ENCODE data around the gene ARHGAP22. TPM values are rescaled to one million over a fixed set of nuclear protein-coding genes. Genes with fewer than 3 reads are reported as not detected.

ARHGAP22 gene
- total RNA-seq, 1 experiment from 2014 or later, result 9.9 TPM

GRCh38 chr10:48529331-48529730 is 75.5 kb downstream of the ARHGAP22 start:
- Histone ChIP-seq H3K4me3 (replicated peaks in 1 of 2; ENCODE audit: low read depth in 1 of 2, low read length in 2 of 2) (no peak overlapping the region), H3K9me3 (ENCODE audit: control insufficient read depth in 1 of 2, insufficient read depth in 1 of 2, low read depth in 1 of 2, low read length in 2 of 2) (no peaks in the 10 kb centered on the region), H3K9ac (ENCODE audit: low read length) (no peak overlapping the region), H4K20me1 (ENCODE audit: insufficient read depth) (no peaks in the 10 kb centered on the region), H3K79me2 (ENCODE audit: insufficient read depth, low read length) (no peaks in the 10 kb centered on the region), H3K4me1 (ENCODE audit: control insufficient read depth in 1 of 2, insufficient read depth in 2 of 2, low read length in 2 of 2) (peaks cover 0 to 2% of the 10 kb centered on the region in 2 experiments; a peak in 1 of 4 replicates), H3K9me2 (ENCODE audit: insufficient read depth) (no peaks in the 10 kb centered on the region), H3K27ac (ENCODE audit: low read depth, low read length) (no peak overlapping the region), H2AFZ (ENCODE audit: low read depth, low read length, poor library complexity, severe bottlenecking) (no peak overlapping the region), H3K4me2 (ENCODE audit: low read length) (no peak overlapping the region), H3K36me3 (ENCODE audit: control insufficient read depth in 1 of 2, insufficient read depth in 2 of 2, low read length in 2 of 2) (no peaks in the 10 kb centered on the region), H3K27me3 (ENCODE audit: insufficient read depth, low read length) (no peaks in the 10 kb centered on the region)
- ChIA-PET CTCF (no interaction called here), POLR2A (no interaction called here), RAD21 (ENCODE audit: low non-redundant PET in 1 of 2, low total read pairs in 2 of 2, uncharacterized antibody in 2 of 2, unreplicated experiment in 2 of 2) (no interaction called here)
- TF ChIP-seq ELF1 (IDR thresholded peaks at IDR 0.05; ENCODE audit: borderline replicate concordance, low read depth), result no peak
- no peak for TF ChIP-seq FOSL1 (IDR thresholded peaks at IDR 0.05; ENCODE audit: low read depth)
- TF ChIP-seq SRF (IDR thresholded peaks at IDR 0.05; ENCODE audit: low read depth), result no peak
- no peak for TF ChIP-seq CBX3 (IDR thresholded peaks at IDR 0.05; ENCODE audit: low read depth)
- no peak for TF ChIP-seq ZFX (IDR thresholded peaks at IDR 0.05)
- no peak for TF ChIP-seq REST (IDR thresholded peaks at IDR 0.05; ENCODE audit: low read depth)
- TF ChIP-seq ATF3 (IDR thresholded peaks at IDR 0.05), result no peak
- intact Hi-C loops (cut with micrococcal nuclease), result no loop called here
- ATAC-seq, result no peak
- no peak for DNase-seq (ENCODE audit: low read depth, low spot score)
- BruUV-seq (replicated peaks), result no TSS peak

GRCh38 chr10:48527756-48528155 is 77.1 kb downstream of the ARHGAP22 start:
- no TSS peak for BruUV-seq (replicated peaks)
- Histone ChIP-seq H3K27ac (ENCODE audit: low read depth, low read length) (no peak overlapping the region), H4K20me1 (ENCODE audit: insufficient read depth) (no peaks in the 10 kb centered on the region), H3K4me3 (replicated peaks in 1 of 2; ENCODE audit: low read depth in 1 of 2, low read length in 2 of 2) (no peak overlapping the region), H3K36me3 (ENCODE audit: control insufficient read depth in 1 of 2, insufficient read depth in 2 of 2, low read length in 2 of 2) (no peaks in the 10 kb centered on the region), H3K4me1 (ENCODE audit: control insufficient read depth in 1 of 2, insufficient read depth in 2 of 2, low read length in 2 of 2) (peaks cover 2 to 8% of the 10 kb centered on the region in 2 experiments; a peak in 3 of 4 replicates), H3K9ac (ENCODE audit: low read length) (no peak overlapping the region), H3K27me3 (ENCODE audit: insufficient read depth, low read length) (no peaks in the 10 kb centered on the region), H3K9me2 (ENCODE audit: insufficient read depth) (no peaks in the 10 kb centered on the region), H3K79me2 (ENCODE audit: insufficient read depth, low read length) (no peaks in the 10 kb centered on the region), H3K4me2 (ENCODE audit: low read length) (no peak overlapping the region), H3K9me3 (ENCODE audit: control insufficient read depth in 1 of 2, insufficient read depth in 1 of 2, low read depth in 1 of 2, low read length in 2 of 2) (no peaks in the 10 kb centered on the region), H2AFZ (ENCODE audit: low read depth, low read length, poor library complexity, severe bottlenecking) (no peak overlapping the region)
- CTCF ChIA-PET, result no interaction called here
- DNase-seq (ENCODE audit: low read depth, low spot score) (no peak), ATAC-seq (no peak)
- POLR2A ChIA-PET, result no interaction called here
- RAD21 ChIA-PET (ENCODE audit: low non-redundant PET in 1 of 2, low total read pairs in 2 of 2, uncharacterized antibody in 2 of 2, unreplicated experiment in 2 of 2), result interaction anchor here in 1 of 2 experiments (0.6 kb wide), 1 partner anchor 258 kb away, joined by 8 read pairs; no protein-coding TSS in a partner anchor
- intact Hi-C loops (cut with micrococcal nuclease), result loop anchor here (2.0 kb wide), 1 partner anchor 55 kb away; no protein-coding TSS in a partner anchor
- no peak for TF ChIP-seq ELF1 (IDR thresholded peaks at IDR 0.05; ENCODE audit: borderline replicate concordance, low read depth)
- no peak for TF ChIP-seq SRF (IDR thresholded peaks at IDR 0.05; ENCODE audit: low read depth)
- no peak for TF ChIP-seq CTCF (IDR thresholded peaks at IDR 0.05 in 2 of 3, conservative IDR thresholded peaks at IDR 0.05 in 1 of 3; ENCODE audit: borderline replicate concordance in 1 of 3, insufficient read depth in 1 of 3, low read depth in 2 of 3, low read length in 2 of 3)
- no peak for TF ChIP-seq JUND (IDR thresholded peaks at IDR 0.05)
- no peak for TF ChIP-seq ZBTB33 (IDR thresholded peaks at IDR 0.05; ENCODE audit: extremely low read depth, insufficient replicate concordance, low read length)
- TF ChIP-seq EZH2 (IDR thresholded peaks at IDR 0.05), result no peak
- TF ChIP-seq EGR1 (IDR thresholded peaks at IDR 0.05; ENCODE audit: low read depth), result no peak
- no peak for TF ChIP-seq SP1 (IDR thresholded peaks at IDR 0.05; ENCODE audit: low read depth)
- no peak for TF ChIP-seq CBX3 (IDR thresholded peaks at IDR 0.05; ENCODE audit: low read depth)
- TF ChIP-seq CEBPB (IDR thresholded peaks at IDR 0.05; ENCODE audit: low read depth), result no peak

All from HCT116 (cell line).